KOPT-K1 (cell line): Measurements from ENCODE around the gene FLNA.
"Not testable (repeated sequence)": the region's sequence is repeated elsewhere in the genome, so short reads cannot be mapped to it uniquely, and the experiment has no call there.

Experiments
- H3K27ac ChIP-seq: fragments of 200-600 bp; sonication (generic); 2 replicates; pipeline ENCODE4 v1.5.1; 2016; ENCODE audit warnings: antibody characterized with exemption, mild to moderate bottlenecking, low read depth, low read length; ENCODE audit not compliant: poor library complexity, severe bottlenecking
- H3K36me3 ChIP-seq: fragments of 200-600 bp; sonication (generic); 2 replicates; pipeline ENCODE4 v1.5.1; 2017; ENCODE audit warnings: antibody characterized with exemption, mild to moderate bottlenecking, low read length, moderate library complexity; ENCODE audit not compliant: insufficient read depth
- H3K9me3 ChIP-seq: fragments of 200-600 bp; sonication (generic); 2 replicates; pipeline ENCODE4 v1.5.1; 2017; ENCODE audit warnings: antibody characterized with exemption, low read length, mild to moderate bottlenecking; ENCODE audit not compliant: insufficient read depth, poor library complexity, severe bottlenecking

The FLNA gene

DNA sequence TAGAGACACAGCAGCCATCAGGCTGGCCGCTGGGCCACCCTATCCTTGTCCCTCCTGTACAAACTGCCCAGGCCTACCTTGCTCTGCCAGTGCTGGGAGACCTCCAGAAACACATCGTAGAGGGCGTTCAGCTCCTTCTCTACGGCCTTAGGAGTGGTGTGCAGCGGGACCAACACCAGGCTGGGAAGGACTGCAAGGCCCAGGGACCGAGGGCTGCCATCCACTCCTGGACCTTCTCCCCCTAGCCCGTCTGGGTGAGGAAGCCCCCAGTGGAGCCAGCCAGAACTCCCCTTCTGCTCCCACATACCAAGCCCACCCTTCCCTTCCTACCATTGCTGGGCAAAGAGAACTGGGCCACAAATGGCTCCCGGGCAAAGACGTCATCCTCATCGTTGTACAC lies 28.8 kb upstream of the FLNA start:
- no peak overlapping the region for H3K27ac ChIP-seq
- H3K36me3 ChIP-seq = peaks cover 28% of the 10 kb centered on the region
- no peaks in the 10 kb centered on the region for H3K9me3 ChIP-seq

DNA sequence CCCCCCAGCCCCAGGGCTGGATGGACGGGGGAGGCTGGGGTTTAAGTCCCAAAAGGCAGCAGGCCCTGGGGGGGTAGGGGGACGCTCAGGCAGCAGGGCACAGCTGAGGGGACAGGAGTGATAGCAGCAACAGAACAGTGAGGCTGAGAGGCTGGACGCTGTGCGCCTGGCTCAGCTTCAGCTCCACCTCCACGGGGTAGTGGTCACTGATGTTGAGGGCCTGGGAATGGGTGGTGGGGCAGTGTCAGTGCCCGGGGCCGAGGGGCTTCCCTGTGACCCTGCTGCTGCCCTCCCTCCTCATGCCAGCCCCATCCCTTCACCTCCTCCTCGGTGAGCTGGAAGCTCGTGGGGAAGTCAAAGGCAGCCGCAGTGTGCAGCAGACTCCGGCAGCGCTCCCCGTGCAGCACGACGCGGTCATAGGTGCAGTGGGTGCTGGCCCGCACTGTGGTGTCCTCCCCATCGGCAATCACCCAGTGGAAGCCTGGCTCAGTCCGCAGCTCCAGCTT lies 28.2 kb upstream of the FLNA start:
- Histone ChIP-seq H3K27ac (no peak overlapping the region), H3K9me3 (no peaks in the 10 kb centered on the region), H3K36me3 (peaks cover 28% of the 10 kb centered on the region)

DNA sequence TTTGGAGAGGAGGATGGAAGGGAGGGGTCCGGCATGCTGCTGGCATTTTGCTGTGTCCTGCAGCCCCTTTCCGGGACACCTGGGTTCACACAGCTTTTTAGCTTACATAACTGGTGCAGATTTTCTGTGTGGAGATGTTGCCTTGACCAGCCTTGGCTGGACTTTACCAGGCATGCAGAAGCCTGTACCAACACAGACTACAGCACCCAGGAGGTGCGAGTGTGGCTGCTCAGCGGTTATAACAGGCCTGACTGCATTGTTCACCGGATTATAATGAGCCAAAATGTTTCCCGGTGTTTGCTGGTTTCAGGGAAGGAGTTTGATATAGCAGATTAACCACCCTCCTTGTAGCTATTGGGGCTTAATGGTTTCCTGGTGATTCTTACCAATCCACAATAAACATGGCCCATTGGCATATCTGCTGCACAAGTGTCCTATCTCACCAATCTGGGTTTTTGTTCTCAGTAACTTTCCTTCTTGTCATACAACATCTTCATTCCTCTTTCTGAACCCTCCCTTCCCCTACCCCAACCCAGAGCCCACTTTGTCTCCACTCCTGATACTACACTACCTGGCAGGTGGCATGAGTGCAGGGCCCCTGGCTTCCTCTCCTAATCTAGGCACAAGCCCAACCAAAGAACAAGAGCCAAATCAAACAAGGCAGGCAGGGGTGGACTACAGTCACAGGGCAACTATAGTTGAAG lies 27.6 kb upstream of the FLNA start:
- Histone ChIP-seq H3K36me3 (peaks cover 28% of the 10 kb centered on the region), H3K27ac (no peak overlapping the region), H3K9me3 (no peaks in the 10 kb centered on the region)

DNA sequence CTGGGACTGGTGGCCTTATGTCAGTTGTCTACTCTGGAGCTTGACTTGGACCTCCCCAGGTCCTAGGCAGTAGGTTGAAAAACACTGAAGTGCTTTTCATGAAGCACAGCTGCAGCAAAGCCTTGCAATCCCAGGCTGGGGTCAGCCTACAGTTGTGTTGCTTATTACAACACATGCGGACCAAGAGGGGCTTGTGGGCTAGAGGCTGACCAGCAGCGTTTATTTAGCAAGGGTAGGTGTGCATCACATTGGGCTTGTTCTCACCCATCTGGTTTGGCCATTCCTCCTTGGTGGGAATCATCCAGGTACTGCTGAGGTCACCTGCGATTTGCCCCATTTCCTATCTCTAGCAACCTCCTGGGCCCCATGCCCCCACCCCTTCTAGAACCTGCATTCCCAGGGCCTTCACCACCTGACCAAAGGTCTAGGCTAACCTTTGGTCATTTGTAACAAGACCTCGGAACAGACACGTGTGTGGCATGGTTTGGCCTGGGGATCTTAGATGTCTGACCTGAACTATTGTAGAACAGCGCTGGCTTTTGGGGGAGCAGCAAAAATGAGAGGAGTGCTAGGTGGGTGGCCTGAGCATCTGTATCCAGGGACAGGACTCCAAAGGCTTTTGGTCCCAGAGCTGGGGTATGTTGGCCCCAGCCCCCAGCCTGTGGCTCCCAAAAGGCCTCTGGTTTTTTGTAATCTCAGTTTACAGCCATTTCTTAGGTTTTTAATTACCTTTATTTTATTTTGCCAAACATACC lies 26.8 kb upstream of the FLNA start:
- peaks cover 28% of the 10 kb centered on the region for H3K36me3 ChIP-seq
- H3K9me3 ChIP-seq = no peaks in the 10 kb centered on the region
- no peak overlapping the region for H3K27ac ChIP-seq

DNA sequence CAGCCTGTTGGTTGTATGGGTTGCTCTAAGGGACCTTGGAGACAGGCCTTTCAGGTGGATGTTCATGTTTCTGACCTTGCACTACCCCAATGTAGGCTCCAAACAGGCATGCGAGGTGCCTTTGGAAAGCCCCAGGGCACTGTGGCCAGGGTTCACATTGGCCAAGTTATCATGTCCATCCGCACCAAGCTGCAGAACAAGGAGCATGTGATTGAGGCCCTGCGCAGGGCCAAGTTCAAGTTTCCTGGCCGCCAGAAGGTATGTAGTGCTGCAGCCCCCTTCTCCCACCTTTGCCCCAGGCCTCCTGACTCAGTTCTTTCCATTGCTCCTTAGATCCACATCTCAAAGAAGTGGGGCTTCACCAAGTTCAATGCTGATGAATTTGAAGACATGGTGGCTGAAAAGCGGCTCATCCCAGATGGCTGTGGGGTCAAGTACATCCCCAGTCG lies 26.0 kb upstream of the FLNA start:
- peaks cover 28% of the 10 kb centered on the region for H3K36me3 ChIP-seq
- not testable (repeated sequence) for H3K27ac ChIP-seq, H3K9me3 ChIP-seq

DNA sequence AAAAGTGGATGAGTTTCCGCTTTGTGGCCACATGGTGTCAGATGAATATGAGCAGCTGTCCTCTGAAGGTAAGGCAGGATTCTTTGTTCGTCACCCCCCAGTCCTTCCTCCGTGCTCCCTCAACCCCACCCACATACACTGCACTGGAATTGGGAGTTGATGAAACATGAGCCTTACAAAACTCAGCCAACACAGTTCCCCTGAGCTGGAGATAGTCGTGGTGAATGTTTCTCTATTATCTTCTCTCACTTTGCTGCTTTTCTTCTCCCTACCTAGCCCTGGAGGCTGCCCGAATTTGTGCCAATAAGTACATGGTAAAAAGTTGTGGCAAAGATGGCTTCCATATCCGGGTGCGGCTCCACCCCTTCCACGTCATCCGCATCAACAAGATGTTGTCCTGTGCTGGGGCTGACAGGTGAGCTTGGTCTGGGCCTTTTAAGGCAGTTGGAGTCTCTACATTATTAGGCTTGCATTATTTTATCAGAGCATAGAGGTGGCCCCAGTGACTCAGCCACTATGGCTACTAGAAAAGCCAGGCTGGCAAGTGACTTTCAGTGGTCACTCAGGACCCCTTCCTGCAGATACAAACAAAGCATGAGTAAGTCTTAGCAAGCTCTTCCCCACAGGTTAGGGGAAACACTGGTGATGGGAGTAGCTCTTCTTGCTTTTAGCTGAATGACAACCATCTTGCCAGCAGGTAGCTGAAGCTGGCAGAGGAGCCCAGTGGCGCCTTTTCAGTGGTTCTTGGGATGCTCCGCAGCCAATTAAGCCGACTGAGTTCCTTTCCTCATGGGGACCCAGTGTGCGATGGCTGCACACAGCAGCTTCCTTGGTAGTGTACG lies 25.3 kb upstream of the FLNA start:
- H3K9me3 ChIP-seq = no peaks in the 10 kb centered on the region
- peaks cover 28% of the 10 kb centered on the region for H3K36me3 ChIP-seq
- peak overlapping the region; percentile 91 for H3K27ac ChIP-seq

DNA sequence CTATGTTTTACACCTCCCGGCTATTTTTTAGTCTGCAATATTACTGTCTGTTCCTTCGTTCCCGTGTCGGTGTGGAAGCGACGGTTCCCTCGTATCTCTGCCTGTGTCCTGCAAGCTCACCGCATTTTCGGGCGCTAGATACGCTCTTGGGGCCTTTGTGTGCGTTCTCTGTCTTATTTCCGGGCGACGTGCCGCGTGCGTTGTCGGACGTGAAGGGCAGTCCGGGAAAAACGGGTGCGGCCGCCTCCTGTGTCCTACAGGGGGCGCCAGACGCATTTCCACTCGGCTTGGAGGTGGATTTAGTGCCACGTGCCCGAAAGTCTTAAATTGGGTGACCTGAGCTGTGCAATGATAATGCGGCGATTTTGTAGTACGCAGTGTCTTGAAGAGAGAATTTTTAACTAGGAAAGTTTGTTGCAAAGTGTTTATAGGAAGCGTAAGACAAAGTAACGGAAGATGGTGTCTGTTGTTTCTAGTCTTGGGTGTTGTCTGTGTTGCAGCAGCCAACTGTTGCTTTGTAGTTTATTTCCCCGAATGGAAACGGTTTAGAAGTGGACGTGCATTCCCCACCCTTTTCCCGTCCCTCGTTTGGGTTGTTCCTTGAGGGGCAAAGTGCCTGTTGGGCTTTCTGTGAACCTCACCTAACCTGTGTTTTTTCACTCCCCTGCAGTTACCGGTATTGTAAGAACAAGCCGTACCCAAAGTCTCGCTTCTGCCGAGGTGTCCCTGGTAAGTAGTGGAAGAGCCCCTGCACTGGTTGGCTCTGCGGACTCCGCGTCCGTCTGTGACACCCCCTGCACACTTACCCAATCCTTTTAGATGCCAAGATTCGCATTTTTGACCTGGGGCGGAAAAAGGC lies 24.5 kb upstream of the FLNA start:
- H3K27ac ChIP-seq = peak overlapping the region; percentile 91
- no peaks in the 10 kb centered on the region for H3K9me3 ChIP-seq
- H3K36me3 ChIP-seq = peaks cover 28% of the 10 kb centered on the region

DNA sequence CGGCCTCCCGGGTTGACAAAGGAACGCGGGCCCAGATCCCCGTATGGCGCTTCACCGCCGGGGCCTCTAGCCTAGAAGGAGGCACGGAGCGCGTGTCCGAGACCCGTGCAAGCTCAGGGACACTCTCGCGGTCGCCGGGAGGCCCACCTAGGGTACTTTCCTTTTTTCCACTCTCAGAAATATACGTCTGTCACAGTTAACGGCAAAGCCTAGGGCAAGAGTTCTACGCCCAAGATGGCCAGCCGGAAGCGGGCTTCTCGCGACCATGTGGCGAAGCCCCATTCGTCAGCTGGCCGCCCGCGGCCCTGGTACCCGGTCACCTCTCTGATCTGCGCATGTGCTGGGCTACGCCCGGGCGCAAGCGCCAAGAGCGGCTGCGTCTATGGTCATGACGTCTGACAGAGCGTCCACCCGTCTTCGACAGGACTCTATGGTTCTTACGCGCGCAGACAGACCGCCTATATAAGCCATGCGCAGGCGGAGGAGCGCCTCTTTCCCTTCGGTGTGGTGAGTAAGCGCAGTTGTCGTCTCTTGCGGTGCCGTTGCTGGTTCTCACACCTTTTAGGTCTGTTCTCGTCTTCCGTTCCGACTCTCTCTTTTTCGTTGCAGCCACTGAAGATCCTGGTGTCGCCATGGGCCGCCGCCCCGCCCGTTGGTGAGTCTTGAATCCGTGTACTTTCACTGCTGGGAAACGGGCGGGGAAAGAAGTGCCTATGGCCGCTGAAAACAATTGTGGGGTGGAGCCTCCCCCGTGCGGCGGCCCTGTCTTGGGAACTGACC lies 23.6 kb upstream of the FLNA start, which contains the start of gene RPL10:
RPL10 (plus strand) TSS at position 490 of the 780 bp plus-strand sequence; CDS start at position 633, 143 bp downstream.
- Histone ChIP-seq H3K9me3 (no peaks in the 10 kb centered on the region), H3K36me3 (peaks cover 28% of the 10 kb centered on the region), H3K27ac (peak within 1 kb of the TSS; percentile 91)

DNA sequence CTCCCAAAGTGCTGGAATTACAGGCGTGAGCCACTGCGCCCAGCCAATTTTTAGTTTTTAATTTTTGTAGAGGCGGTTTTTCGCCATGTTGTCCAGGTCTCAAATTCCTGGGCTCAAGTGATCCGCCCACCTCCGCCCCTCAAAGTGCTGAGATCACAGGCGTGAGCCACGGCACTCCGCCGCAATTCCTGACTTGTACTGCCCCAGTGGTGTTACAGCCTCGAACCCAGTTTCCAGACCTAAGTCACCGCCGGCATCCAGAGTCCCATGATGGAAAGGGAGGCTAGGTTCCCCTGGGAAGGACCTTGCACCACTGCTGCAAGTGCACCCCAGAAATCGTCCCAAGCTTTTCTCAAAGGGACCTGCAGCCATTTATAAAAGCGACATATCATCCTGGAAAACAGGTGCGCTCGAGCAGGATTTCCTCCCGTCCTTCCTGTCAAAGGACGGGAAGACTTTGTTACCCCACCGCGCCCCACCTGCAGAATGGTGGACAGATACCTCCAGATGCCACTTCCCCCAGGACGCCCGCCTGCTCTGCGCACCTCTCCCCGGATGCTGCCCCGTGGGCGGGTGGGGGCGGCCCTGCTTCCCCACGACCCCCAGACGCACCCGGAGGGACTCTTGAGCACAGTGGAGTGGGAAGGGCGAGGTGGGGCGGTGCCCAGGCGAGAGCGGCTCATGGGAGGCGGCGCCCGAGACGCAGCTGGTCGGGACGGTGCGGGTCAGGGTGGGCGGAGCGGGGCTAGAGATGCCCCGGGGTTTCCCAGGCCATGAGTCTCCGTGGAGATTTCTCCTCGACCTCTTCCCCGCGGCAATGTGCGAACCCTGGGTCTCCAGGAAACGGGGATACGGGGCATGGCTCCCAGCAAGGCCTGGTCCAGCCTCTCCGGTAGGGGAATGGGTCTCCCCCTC lies 22.8 kb upstream of the FLNA start:
- Histone ChIP-seq H3K9me3 (no peaks in the 10 kb centered on the region), H3K36me3 (peaks cover 28% of the 10 kb centered on the region), H3K27ac (peak overlapping the region; percentile 91)

DNA sequence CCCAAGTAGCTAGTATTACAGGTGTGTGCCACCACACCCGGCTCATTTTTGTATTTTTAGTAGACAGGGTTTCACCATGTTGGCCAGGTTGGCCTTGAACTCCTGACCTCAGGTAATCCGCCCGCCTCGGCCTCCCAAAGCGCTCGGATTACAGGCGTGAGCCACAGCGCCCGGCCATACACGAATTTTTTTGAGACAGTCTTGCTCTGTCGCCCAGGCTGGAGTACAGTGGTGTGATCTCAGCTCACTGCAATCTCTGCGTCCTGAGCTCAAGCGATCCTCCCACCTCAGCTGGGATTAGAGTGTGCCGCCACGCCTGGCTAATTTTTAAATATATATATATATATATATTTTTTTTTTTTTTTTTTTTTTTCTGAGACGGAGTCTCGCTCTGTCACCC lies 21.9 kb upstream of the FLNA start:
- H3K27ac ChIP-seq, H3K9me3 ChIP-seq: not testable (repeated sequence)
- peaks cover 26% of the 10 kb centered on the region for H3K36me3 ChIP-seq

DNA sequence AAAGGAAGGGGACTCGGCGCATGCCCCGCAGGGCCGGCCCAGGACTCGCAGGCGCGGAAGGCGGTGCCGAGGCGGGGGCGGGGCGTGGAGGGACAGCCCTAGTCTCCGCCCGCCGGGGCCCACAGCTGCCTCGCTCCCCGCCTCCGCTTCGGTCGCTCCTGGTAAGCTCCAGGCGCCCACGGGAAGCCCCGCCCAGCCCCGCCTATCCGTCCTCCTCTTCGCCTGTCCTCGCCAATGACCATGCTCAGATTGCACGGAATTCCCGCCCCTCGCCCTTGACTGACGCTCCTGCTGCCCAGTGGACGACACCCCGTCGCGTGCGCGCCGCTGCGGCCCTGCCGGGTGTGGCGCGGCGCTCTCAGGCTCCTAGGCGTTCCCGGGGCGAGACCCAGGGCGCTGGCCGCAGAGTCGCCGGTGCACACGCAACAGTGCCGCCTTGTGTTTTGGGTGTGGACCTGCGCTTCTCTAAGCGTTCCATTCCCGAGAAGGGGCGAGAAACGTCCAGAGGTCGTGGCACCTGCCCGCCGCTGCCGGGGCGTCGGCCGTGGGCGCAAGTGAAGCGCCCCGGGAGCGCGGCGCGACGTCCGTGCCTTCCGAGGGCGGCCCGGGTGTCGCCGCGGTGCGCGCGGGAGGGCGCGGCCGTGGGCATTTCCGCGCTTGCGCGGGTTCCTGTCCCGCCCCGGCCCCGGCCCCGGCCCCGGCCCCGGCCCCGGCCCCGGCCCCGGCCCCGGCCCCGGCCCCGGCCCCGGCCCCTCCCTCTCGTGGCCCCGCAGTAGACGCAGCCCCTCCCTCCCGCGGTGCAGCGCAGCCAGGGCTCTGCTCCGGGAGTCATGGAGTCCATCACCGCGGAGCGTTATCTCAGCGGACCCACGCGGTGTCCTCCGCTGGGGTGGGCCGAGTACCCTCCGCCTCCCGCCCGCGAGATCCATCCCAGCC lies 15.6 kb upstream of the FLNA start:
- H3K36me3 ChIP-seq, H3K27ac ChIP-seq, H3K9me3 ChIP-seq: not testable (repeated sequence)

DNA sequence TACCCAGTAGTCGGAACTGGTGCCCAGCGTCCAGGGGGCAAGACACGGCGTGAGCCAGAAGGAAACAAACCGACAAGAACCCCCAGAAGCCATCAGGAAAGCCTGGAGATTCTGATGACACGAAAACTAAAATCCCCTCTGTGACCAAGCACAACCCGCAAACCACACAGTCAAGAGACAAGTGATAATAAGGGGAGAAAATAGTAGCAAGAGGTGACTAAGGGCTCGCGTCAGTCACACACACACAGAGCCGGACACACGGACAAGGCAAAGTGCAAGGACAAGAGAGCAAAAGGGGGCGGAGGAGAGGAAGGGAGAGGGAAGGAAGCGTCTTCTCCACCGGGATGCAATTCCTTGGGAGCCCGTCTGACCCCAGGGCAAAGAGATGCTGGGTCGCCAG lies 14.2 kb upstream of the FLNA start:
- H3K9me3 ChIP-seq, H3K36me3 ChIP-seq, H3K27ac ChIP-seq: not testable (repeated sequence)
